ENCODE results near the gene HLA-A. TPM values are rescaled to one million over a fixed set of nuclear protein-coding genes. Genes with fewer than 3 reads are reported as not detected.

HLA-A gene
- total and polyA plus RNA-seq, 2 donors (not counting 3 experiments of a cell fraction or from before 2014, with no cell fraction given), result 294 to 822 TPM

GRCh38 chr6:29919506-29920445, 22.6 kb upstream of the HLA-A start:
- H3K4me3 ChIP-seq (replicated peaks in 1 of 3; ENCODE audit: insufficient read depth in 1 of 3, low read depth in 1 of 3, low read length in 3 of 3), result no peak overlapping the region
- no TSS peak for BruUV-seq (replicated peaks)
- no peaks in the 10 kb centered on the region for H3K79me2 ChIP-seq (ENCODE audit: control insufficient read depth, insufficient read depth, low read length)
- DNase-seq (ENCODE audit: low read depth, low spot score) (no peak), FAIRE-seq (no peak)
- intact Hi-C loops (cut with micrococcal nuclease), result no loop called here
- no peaks in the 10 kb centered on the region for H3K4me1 ChIP-seq (ENCODE audit: control insufficient read depth, extremely low read depth, insufficient read depth, low read length)
- H3K4me2 ChIP-seq (ENCODE audit: insufficient read depth, low read length), result no peak overlapping the region
- H4K20me1 ChIP-seq (replicated peaks; ENCODE audit: control insufficient read depth, extremely low read depth, insufficient read depth, low read length), result no peaks in the 10 kb centered on the region
- POLR2A ChIA-PET, result no interaction called here
- H3K9me1 ChIP-seq (replicated peaks; ENCODE audit: control insufficient read depth, extremely low read depth, insufficient read depth, low read length), result no peaks in the 10 kb centered on the region
- peaks cover 7 to 20% of the 10 kb centered on the region in 2 experiments for H3K27me3 ChIP-seq (ENCODE audit: control insufficient read depth in 2 of 2, insufficient read depth in 2 of 2, low read length in 2 of 2)
- CTCF ChIA-PET, result no interaction called here
- no peak overlapping the region for H3K9ac ChIP-seq (replicated peaks; ENCODE audit: extremely low read depth, insufficient read depth, low read length)
- no peak overlapping the region for H3K27ac ChIP-seq (ENCODE audit: insufficient read depth, low read depth, low read length)
- no peak overlapping the region for H2AFZ ChIP-seq (ENCODE audit: low read depth, low read length)
- H3K36me3 ChIP-seq (ENCODE audit: control insufficient read depth in 2 of 2, extremely low read depth in 1 of 2, insufficient read depth in 2 of 2, low read length in 2 of 2), result no peaks in the 10 kb centered on the region
- TF ChIP-seq MAX (IDR thresholded peaks at IDR 0.05; ENCODE audit: insufficient read depth, insufficient read length) (no peak), MYC (IDR thresholded peaks at IDR 0.05; ENCODE audit: low read depth, low read length) (no peak), GATA2 (IDR thresholded peaks at IDR 0.05; ENCODE audit: insufficient read depth, insufficient read length, low read depth, low read length) (no peak), JUN (IDR thresholded peaks at IDR 0.05; ENCODE audit: borderline replicate concordance, insufficient read depth, insufficient read length, low read depth) (no peak)
- no peaks in the 10 kb centered on the region for H3K9me3 ChIP-seq (replicated peaks; ENCODE audit: control insufficient read depth, insufficient read depth, low read length)
- dilution Hi-C loops (cut with MboI; ENCODE audit: extremely low pct_ligation_motif_present, low sequenced_read_pairs), result no loop called here

- intact Hi-C loops (cut with micrococcal nuclease), result no loop called here
- CTCF ChIA-PET, result no interaction called here
- no peak for FAIRE-seq
Observed at GRCh38 chr6:29924287-29924686, 18.0 kb upstream of the HLA-A start.

More at GRCh38 chr6:29924287-29924686, 18.0 kb upstream of the HLA-A start:
- Histone ChIP-seq H3K4me1 (ENCODE audit: control insufficient read depth, extremely low read depth, insufficient read depth, low read length) (peaks cover 9% of the 10 kb centered on the region), H3K27ac (ENCODE audit: insufficient read depth, low read depth, low read length) (no peak overlapping the region), H4K20me1 (replicated peaks; ENCODE audit: control insufficient read depth, extremely low read depth, insufficient read depth, low read length) (no peaks in the 10 kb centered on the region), H3K4me2 (ENCODE audit: insufficient read depth, low read length) (no peak overlapping the region), H3K27me3 (ENCODE audit: control insufficient read depth in 2 of 2, insufficient read depth in 2 of 2, low read length in 2 of 2) (peaks cover 0 to 10% of the 10 kb centered on the region in 2 experiments), H3K4me3 (replicated peaks in 1 of 3; ENCODE audit: insufficient read depth in 1 of 3, low read depth in 1 of 3, low read length in 3 of 3) (no peak overlapping the region), H3K9me3 (replicated peaks; ENCODE audit: control insufficient read depth, insufficient read depth, low read length) (no peaks in the 10 kb centered on the region), H2AFZ (ENCODE audit: low read depth, low read length) (no peak overlapping the region), H3K36me3 (ENCODE audit: control insufficient read depth in 2 of 2, extremely low read depth in 1 of 2, insufficient read depth in 2 of 2, low read length in 2 of 2) (no peaks in the 10 kb centered on the region), H3K9me1 (replicated peaks; ENCODE audit: control insufficient read depth, extremely low read depth, insufficient read depth, low read length) (no peaks in the 10 kb centered on the region), H3K9ac (replicated peaks; ENCODE audit: extremely low read depth, insufficient read depth, low read length) (no peak overlapping the region), H3K79me2 (ENCODE audit: control insufficient read depth, insufficient read depth, low read length) (no peaks in the 10 kb centered on the region)
- POLR2A ChIA-PET, result no interaction called here
- TF ChIP-seq GATA2 (IDR thresholded peaks at IDR 0.05; ENCODE audit: insufficient read depth, insufficient read length, low read depth, low read length) (no peak), POLR2A (IDR thresholded peaks at IDR 0.05; ENCODE audit: low read depth, low read length) (no peak), JUN (IDR thresholded peaks at IDR 0.05; ENCODE audit: borderline replicate concordance, insufficient read depth, insufficient read length, low read depth) (no peak), POLR2AphosphoS5 (IDR thresholded peaks at IDR 0.05; ENCODE audit: insufficient read depth, low read depth, low read length) (no peak), EZH2 (IDR thresholded peaks at IDR 0.05; ENCODE audit: borderline replicate concordance, low read depth, low read length, severe bottlenecking) (no peak), MAX (IDR thresholded peaks at IDR 0.05; ENCODE audit: insufficient read depth, insufficient read length) (no peak), MYC (IDR thresholded peaks at IDR 0.05; ENCODE audit: low read depth, low read length) (no peak), CTCF (IDR thresholded peaks at IDR 0.05; ENCODE audit: extremely low read depth in 1 of 2, insufficient read depth in 1 of 2, low read depth in 1 of 2, low read length in 2 of 2) (no peak), FOS (IDR thresholded peaks at IDR 0.05; ENCODE audit: borderline replicate concordance, insufficient read depth, low read length) (no peak)
- no TSS peak for BruUV-seq (replicated peaks)
- DNase-seq (ENCODE audit: low read depth, low spot score), result no peak
- dilution Hi-C loops (cut with MboI; ENCODE audit: extremely low pct_ligation_motif_present, low sequenced_read_pairs), result no loop called here
